Panc1 (cell line): ENCODE measurements around the gene CARNS1. TPM values are rescaled to one million over a fixed set of nuclear protein-coding genes. Genes with fewer than 3 reads are reported as not detected.
A peak's percentile ranks its signal among the peaks of the same experiment; 100 is the strongest.
"Not testable (repeated sequence)": the region's sequence is repeated elsewhere in the genome, so short reads cannot be mapped to it uniquely, and the experiment has no call there.

ENCODE experiments used
- ATAC-seq: fragments of 200-7000 bp; cut with Tn5 transposase; 2 replicates; pipeline ENCODE4 v1.9.1; 2020; ENCODE audit warnings: mild to moderate bottlenecking, moderate library complexity
- BruUV-seq: library from RNA; stranded (reverse); fragments of 400-500 nt; replicated peaks from 2 replicates; lab custom pipeline; 2021; lab: Mats Ljungman, UMichigan
- CTCF ChIA-PET: fragments of 300-600 bp; sonication (Branson Sonifier 250); formaldehyde crosslinking; loops from one replicate; lab custom pipeline; 2022; ENCODE audit warnings: antibody characterized with exemption; lab: Charles Lee
- POLR2A ChIA-PET: fragments of 300-600 bp; sonication (Branson Sonifier 250); formaldehyde crosslinking; loops from one replicate; lab custom pipeline; 2022; ENCODE audit warnings: antibody characterized with exemption; lab: Charles Lee
- DNase-seq: peaks from one replicate; pipeline ENCODE4 v3.0.0-alpha.2; 2010; ENCODE audit warnings: low read depth, low spot score
- H3K27ac ChIP-seq: 2 replicates; pipeline ENCODE4 v1.5.1; 2011; ENCODE audit warnings: mild to moderate bottlenecking, low read length, inconsistent platforms
- H3K27me3 ChIP-seq: fragments of 200-500 bp; sonication (Bioruptor generic); 2 replicates; pipeline ENCODE4 v1.6.0; 2014; ENCODE audit warnings: low read length, inconsistent platforms; ENCODE audit not compliant: control insufficient read depth, insufficient read depth
- H3K36me3 ChIP-seq: fragments of 200-500 bp; sonication (Bioruptor generic); 2 replicates; pipeline ENCODE4 v1.5.1; 2014; ENCODE audit warnings: inconsistent platforms, mild to moderate bottlenecking, low read length, moderate library complexity; ENCODE audit not compliant: control insufficient read depth, insufficient read depth
- H3K4me1 ChIP-seq: 2 replicates; pipeline ENCODE4 v1.5.1; 2011; ENCODE audit warnings: inconsistent platforms, mild to moderate bottlenecking, low read length, moderate library complexity; ENCODE audit not compliant: control insufficient read depth, insufficient read depth
- H3K4me3 ChIP-seq, 2 experiments: 2 replicates each; pipeline ENCODE4 v1.5.1; 2011 to 2012; ENCODE audit warnings: low read depth in 2 of 2, low read length in 2 of 2, mild to moderate bottlenecking in 2 of 2, inconsistent platforms in 1 of 2, moderate library complexity in 1 of 2
- H3K9me3 ChIP-seq: fragments of 200-500 bp; sonication (Bioruptor generic); 2 replicates; pipeline ENCODE4 v1.5.1; 2014; ENCODE audit warnings: low read depth, mild to moderate bottlenecking, inconsistent platforms, low read length, moderate library complexity; ENCODE audit not compliant: control insufficient read depth, insufficient read depth
- POLR2AphosphoS5 ChIP-seq: IDR thresholded peaks from 2 replicates; pipeline ENCODE4 v1.6.1; 2012; ENCODE audit warnings: mild to moderate bottlenecking, low read depth, low read length, moderate library complexity
- REST ChIP-seq, 2 experiments: IDR thresholded peaks; 2 replicates each; pipeline ENCODE4 v1.6.1; 2011 to 2012; ENCODE audit warnings: low read depth in 2 of 2, control low read depth in 1 of 2, low read length in 1 of 2, mild to moderate bottlenecking in 1 of 2, moderate library complexity in 1 of 2; ENCODE audit not compliant: insufficient read depth in 1 of 2
- SIN3A ChIP-seq: IDR thresholded peaks from 2 replicates; pipeline ENCODE4 v1.6.1; 2012; ENCODE audit warnings: low read depth, mild to moderate bottlenecking, low read length, moderate library complexity, borderline replicate concordance; ENCODE audit not compliant: insufficient read depth
- TCF7L2 ChIP-seq: IDR thresholded peaks from 2 replicates; pipeline ENCODE4 v1.6.1; 2011; ENCODE audit warnings: mild to moderate bottlenecking, low read depth, low read length, inconsistent platforms
- in situ Hi-C: cut with HindIII; loops from 2 replicates; pipeline ENCODE4 v1.10.0; 2016; ENCODE audit warnings: low sequenced_read_pairs, low pct_unique_long_range_greater_than_20kb
- intact Hi-C: fragments of 100-400 bp; cut with micrococcal nuclease; formaldehyde crosslinking; loops from one replicate; pipeline ENCODE4 v1.10.0; 2022; ENCODE audit not compliant: unreplicated experiment
- total RNA-seq: library from RNA; stranded (reverse); gene quantifications from one replicate; pipeline ENCODE4 v1.2.1, GENCODE V29; 2021; ENCODE audit not compliant: unreplicated experiment
- TF ChIP-seq, protein P1 (sequence below): fragments of 450-650 bp; IDR thresholded peaks from 2 replicates; pipeline ENCODE4 v1.5.1; 2017; ENCODE audit warnings: mild to moderate bottlenecking

The CARNS1 gene
- total RNA-seq, 1 experiment from 2014 or later: 1.0 TPM

GRCh38 chr11:67401495-67402191 lies 13.8 kb upstream of the CARNS1 start, which contains the start of gene PPP1CA:
TSS of gene PPP1CA (minus strand) at chr11:67401858. CDS start at chr11:67401782, 76 bp downstream.
- no peaks in the 10 kb centered on the region for H3K9me3 ChIP-seq
- peak within 1 kb of the TSS; percentile 98 for H3K27ac ChIP-seq
- no peaks in the 10 kb centered on the region for H3K27me3 ChIP-seq
- ATAC-seq (peak; percentile 92), DNase-seq (peak; percentile 8)
- ChIA-PET CTCF (interaction anchor here (0.6 to 1.6 kb wide), 10 partner anchors 10 to 104 kb away, joined by 3 to 9 read pairs (median 6); partner anchors contain the start of gene PITPNM1), POLR2A (interaction anchor here (0.5 to 1.7 kb wide), 13 partner anchors 10 to 1000 kb away, joined by 3 to 8 read pairs (median 4); no protein-coding TSS in a partner anchor)
- in situ Hi-C loops: no loop called here
- no TSS peak for BruUV-seq
- intact Hi-C loops: no loop called here
- TF ChIP-seq SIN3A (peak; percentile 87; the same call in 1 of the 2 replicates), TCF7L2 (no peak), POLR2AphosphoS5 (peak; percentile 87), REST (IDR thresholded peaks at IDR 0.05; ENCODE audit: insufficient read depth in 1 of 2, low read depth in 2 of 2, low read length in 1 of 2) (no peak)
- TF ChIP-seq, protein P1, sequence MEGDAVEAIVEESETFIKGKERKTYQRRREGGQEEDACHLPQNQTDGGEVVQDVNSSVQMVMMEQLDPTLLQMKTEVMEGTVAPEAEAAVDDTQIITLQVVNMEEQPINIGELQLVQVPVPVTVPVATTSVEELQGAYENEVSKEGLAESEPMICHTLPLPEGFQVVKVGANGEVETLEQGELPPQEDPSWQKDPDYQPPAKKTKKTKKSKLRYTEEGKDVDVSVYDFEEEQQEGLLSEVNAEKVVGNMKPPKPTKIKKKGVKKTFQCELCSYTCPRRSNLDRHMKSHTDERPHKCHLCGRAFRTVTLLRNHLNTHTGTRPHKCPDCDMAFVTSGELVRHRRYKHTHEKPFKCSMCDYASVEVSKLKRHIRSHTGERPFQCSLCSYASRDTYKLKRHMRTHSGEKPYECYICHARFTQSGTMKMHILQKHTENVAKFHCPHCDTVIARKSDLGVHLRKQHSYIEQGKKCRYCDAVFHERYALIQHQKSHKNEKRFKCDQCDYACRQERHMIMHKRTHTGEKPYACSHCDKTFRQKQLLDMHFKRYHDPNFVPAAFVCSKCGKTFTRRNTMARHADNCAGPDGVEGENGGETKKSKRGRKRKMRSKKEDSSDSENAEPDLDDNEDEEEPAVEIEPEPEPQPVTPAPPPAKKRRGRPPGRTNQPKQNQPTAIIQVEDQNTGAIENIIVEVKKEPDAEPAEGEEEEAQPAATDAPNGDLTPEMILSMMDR: peak; percentile 98
- H3K36me3 ChIP-seq: peaks cover 7% of the 10 kb centered on the region
- peaks cover 36% of the 10 kb centered on the region for H3K4me1 ChIP-seq
- peak within 1 kb of the TSS; percentile 84 to 96 for H3K4me3 ChIP-seq

DNA sequence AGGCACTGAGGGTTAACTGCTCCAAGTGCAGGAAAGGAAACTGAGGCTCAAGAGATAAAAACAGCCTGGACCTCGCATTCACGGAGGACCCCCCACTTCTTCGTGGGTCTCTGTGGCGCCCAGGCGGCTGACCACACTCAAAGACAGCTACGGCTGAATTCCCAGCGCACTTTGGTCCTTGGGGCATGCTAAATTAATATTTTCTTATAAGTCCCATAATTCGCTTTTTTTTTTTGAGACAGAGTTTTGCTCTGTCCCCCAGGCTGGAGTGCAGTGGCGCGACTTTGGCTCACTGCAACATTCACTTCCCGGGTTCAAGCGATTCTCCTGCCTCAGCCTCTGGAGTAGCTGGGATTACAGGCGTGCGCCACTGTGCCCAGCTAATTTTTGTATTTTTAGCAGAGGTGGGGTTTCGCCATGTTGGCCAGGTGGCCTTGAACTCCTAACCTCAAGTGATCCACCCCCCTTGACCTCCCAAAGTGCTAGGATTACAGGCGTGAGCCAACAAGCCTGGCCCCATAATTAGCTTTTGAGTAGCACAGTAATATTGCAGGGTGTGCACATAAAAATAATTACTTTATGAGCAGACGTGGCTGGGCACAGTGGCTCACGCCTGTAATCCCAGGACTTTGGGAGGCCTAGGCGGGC lies 13.2 kb upstream of the CARNS1 start:
- H3K36me3 ChIP-seq, ATAC-seq, in situ Hi-C loops, DNase-seq, BruUV-seq, H3K9me3 ChIP-seq, intact Hi-C loops, H3K27me3 ChIP-seq: not testable (repeated sequence)
- Histone ChIP-seq H3K4me3 (peak overlapping the region; percentile 27 to 46), H3K27ac (peak overlapping the region; percentile 98), H3K4me1 (peaks cover 32% of the 10 kb centered on the region)
- ChIA-PET CTCF (interaction anchor here (0.7 to 1.6 kb wide), 5 partner anchors 9 to 103 kb away, joined by 3 to 9 read pairs (median 8); partner anchors contain the start of gene PITPNM1), POLR2A (interaction anchor here (0.6 to 1.7 kb wide), 5 partner anchors 10 to 72 kb away, joined by 3 to 7 read pairs (median 6); no protein-coding TSS in a partner anchor)

DNA sequence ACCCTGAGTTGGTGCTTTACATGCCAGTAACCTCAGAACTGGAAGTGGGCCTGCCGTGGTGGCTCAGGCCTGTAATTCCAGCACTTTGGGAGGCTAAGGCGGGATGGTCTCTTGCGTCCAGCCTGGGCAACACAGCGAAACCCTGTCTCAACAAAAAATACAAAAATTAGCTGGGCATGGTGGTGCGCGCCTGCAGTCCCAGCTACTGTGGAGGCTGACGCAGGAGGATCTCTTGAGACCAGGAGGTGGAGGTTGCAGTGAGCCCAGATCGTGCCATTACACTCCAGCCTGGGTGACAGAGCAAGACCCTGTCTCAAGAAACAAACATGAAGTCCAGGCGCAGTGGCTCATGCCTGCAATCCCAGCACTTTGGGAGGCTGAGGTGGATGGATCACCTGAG lies 12.4 kb upstream of the CARNS1 start:
- H3K27me3 ChIP-seq, H3K4me3 ChIP-seq, in situ Hi-C loops, CTCF ChIA-PET, ATAC-seq, H3K27ac ChIP-seq, BruUV-seq, H3K36me3 ChIP-seq, DNase-seq, H3K9me3 ChIP-seq, POLR2A ChIA-PET, intact Hi-C loops: not testable (repeated sequence)
- H3K4me1 ChIP-seq: peaks cover 28% of the 10 kb centered on the region
